Measurements from ENCODE around the gene PER1.
A peak's percentile ranks its signal among the peaks of the same experiment; 100 is the strongest.

Gene PER1

GRCh38 chr17:8154608-8155155, 2.5 kb upstream of the PER1 start:
- no peak for DNase-seq (ENCODE audit: low read depth in 2 of 2)

GRCh38 chr17:8153957-8154607, 1.9 kb upstream of the PER1 start:
- peak; percentile 97 for DNase-seq (ENCODE audit: low read depth in 2 of 2)

- peak; percentile 90 for DNase-seq (ENCODE audit: low read depth in 2 of 2)
Measured at GRCh38 chr17:8153525-8153956, 1.3 kb upstream of the PER1 start.

- DNase-seq (ENCODE audit: low read depth in 2 of 2), result no peak
Measured at GRCh38 chr17:8153031-8153451, 837 bp upstream of the PER1 start.

- no peak for DNase-seq (ENCODE audit: low read depth in 2 of 2)
Measured at GRCh38 chr17:8151641-8152111, 528 bp downstream of the PER1 start.

GRCh38 chr17:8151120-8151640, 1.0 kb downstream of the PER1 start:
- peak; percentile 62 to 64 for DNase-seq (ENCODE audit: low read depth in 2 of 2)

- no peak for DNase-seq (ENCODE audit: low read depth in 2 of 2)
Measured at GRCh38 chr17:8150194-8151119, 1.7 kb downstream of the PER1 start.

GRCh38 chr17:8149419-8150193, 2.6 kb downstream of the PER1 start:
- no peak for DNase-seq (ENCODE audit: low read depth in 2 of 2)

- DNase-seq (ENCODE audit: low read depth in 2 of 2), result no peak
Measured at GRCh38 chr17:8148560-8148959, 3.6 kb downstream of the PER1 start.

- no peak for DNase-seq (ENCODE audit: low read depth in 2 of 2)
Measured at GRCh38 chr17:8147805-8148404, 4.3 kb downstream of the PER1 start.

GRCh38 chr17:8147141-8147804, 4.9 kb downstream of the PER1 start:
- DNase-seq (ENCODE audit: low read depth in 2 of 2), result no peak

GRCh38 chr17:8146381-8147140, 5.6 kb downstream of the PER1 start:
- DNase-seq (ENCODE audit: low read depth in 2 of 2), result no peak

GRCh38 chr17:8145811-8146210, 6.4 kb downstream of the PER1 start:
- no peak for DNase-seq (ENCODE audit: low read depth in 2 of 2)

- DNase-seq (ENCODE audit: low read depth in 2 of 2), result no peak
Measured at GRCh38 chr17:8144401-8145231, 7.6 kb downstream of the PER1 start.

GRCh38 chr17:8143581-8144400, 8.4 kb downstream of the PER1 start:
- DNase-seq (ENCODE audit: low read depth in 2 of 2), result no peak

- no peak for DNase-seq (ENCODE audit: low read depth in 2 of 2)
Measured at GRCh38 chr17:8142887-8143580, 9.2 kb downstream of the PER1 start.

- DNase-seq (ENCODE audit: low read depth in 2 of 2), result no peak
Measured at GRCh38 chr17:8142158-8142886, 9.9 kb downstream of the PER1 start.

All from fibroblast of skin of left biceps (primary cell).